Nephron progenitor cell (in vitro differentiated cells): ENCODE results near the gene CMIP.

Experiments used
- DNase-seq: peaks from one replicate; pipeline ENCODE4 v3.0.0; 2021
- H3K27ac Mint-ChIP-seq: 2 replicates; pipeline ENCODE4 v1.8.0; 2021; ENCODE audit warnings: mild to moderate bottlenecking, moderate library complexity, mixed read lengths
- H3K27me3 Mint-ChIP-seq: 2 replicates; pipeline ENCODE4 v1.8.0; 2021; ENCODE audit warnings: mild to moderate bottlenecking, low read depth, mixed read lengths; ENCODE audit not compliant: poor library complexity
- H3K36me3 Mint-ChIP-seq: 2 replicates; pipeline ENCODE4 v1.8.0; 2021; ENCODE audit warnings: low read depth, mixed read lengths
- H3K4me1 Mint-ChIP-seq: 2 replicates; pipeline ENCODE4 v1.8.0; 2021; ENCODE audit warnings: mixed read lengths
- H3K4me3 Mint-ChIP-seq: 2 replicates; pipeline ENCODE4 v1.8.0; 2021; ENCODE audit warnings: mild to moderate bottlenecking, moderate library complexity, mixed read lengths
- H3K9me3 Mint-ChIP-seq: 2 replicates; pipeline ENCODE4 v1.8.0; 2021; ENCODE audit warnings: mild to moderate bottlenecking, moderate library complexity, mixed read lengths
- TF ChIP-seq, protein P1 (sequence below): fragments of 200-600 bp; sonication (generic); IDR thresholded peaks from 2 replicates; pipeline ENCODE4 v1.5.0; 2021; ENCODE audit warnings: antibody characterized with exemption

The CMIP gene

DNA sequence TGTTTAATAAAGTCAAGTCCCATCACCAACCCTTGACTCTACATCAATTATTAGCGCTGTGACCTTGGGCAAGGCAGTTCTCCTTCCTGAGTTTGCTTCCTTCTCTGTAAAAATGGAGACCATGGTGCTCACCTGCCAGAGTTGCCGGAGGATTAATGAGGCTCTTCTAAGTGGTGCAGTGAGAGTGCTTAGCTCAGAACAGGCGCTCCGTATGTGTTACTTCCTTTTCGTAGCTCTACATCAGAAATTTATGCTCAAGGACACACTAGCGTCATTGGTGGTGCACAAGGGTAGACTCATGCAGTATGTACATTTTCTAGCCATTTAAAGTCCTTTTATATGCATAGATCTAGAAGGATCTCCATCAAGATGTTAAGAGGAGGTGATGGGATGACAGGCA is 17.4 kb upstream of the CMIP start:
- no peaks in the 10 kb centered on the region for H3K36me3 Mint-ChIP-seq
- no peak for DNase-seq
- H3K9me3 Mint-ChIP-seq: peaks cover 7% of the 10 kb centered on the region
- peaks cover 25% of the 10 kb centered on the region for H3K27me3 Mint-ChIP-seq
- TF ChIP-seq, protein P1, sequence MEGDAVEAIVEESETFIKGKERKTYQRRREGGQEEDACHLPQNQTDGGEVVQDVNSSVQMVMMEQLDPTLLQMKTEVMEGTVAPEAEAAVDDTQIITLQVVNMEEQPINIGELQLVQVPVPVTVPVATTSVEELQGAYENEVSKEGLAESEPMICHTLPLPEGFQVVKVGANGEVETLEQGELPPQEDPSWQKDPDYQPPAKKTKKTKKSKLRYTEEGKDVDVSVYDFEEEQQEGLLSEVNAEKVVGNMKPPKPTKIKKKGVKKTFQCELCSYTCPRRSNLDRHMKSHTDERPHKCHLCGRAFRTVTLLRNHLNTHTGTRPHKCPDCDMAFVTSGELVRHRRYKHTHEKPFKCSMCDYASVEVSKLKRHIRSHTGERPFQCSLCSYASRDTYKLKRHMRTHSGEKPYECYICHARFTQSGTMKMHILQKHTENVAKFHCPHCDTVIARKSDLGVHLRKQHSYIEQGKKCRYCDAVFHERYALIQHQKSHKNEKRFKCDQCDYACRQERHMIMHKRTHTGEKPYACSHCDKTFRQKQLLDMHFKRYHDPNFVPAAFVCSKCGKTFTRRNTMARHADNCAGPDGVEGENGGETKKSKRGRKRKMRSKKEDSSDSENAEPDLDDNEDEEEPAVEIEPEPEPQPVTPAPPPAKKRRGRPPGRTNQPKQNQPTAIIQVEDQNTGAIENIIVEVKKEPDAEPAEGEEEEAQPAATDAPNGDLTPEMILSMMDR: no peak
- H3K27ac Mint-ChIP-seq: no peak overlapping the region
- peaks cover 19% of the 10 kb centered on the region for H3K4me1 Mint-ChIP-seq
- no peak overlapping the region for H3K4me3 Mint-ChIP-seq

DNA sequence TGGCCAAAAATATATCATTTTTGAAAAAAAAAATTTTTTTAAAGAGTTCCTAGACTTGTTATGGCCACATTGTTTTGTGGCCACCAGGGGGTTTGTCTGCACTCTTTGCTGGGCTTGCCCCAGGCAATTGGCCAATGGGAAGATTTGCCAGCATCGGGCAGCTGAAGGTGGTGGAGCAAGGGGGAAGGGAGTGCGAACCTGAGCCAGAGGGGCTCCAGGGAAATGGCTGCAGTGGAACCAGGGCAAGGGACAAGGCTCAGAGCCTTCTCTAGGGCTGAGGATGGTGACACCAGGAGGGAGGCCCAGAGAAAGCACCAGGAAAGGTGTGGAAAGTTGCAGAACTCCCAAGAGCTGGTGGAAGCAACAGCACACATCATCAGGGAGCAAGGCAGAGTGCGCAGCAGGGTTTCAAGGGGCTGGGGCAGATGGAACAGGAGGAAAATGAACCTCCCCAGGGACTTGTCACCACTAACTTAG is 15.5 kb upstream of the CMIP start:
- no peak for DNase-seq
- H3K27me3 Mint-ChIP-seq: peaks cover 25% of the 10 kb centered on the region
- peaks cover 33% of the 10 kb centered on the region for H3K4me1 Mint-ChIP-seq
- H3K36me3 Mint-ChIP-seq: no peaks in the 10 kb centered on the region
- no peaks in the 10 kb centered on the region for H3K9me3 Mint-ChIP-seq
- H3K27ac Mint-ChIP-seq: no peak overlapping the region
- TF ChIP-seq, protein P1: peak; percentile 46
- H3K4me3 Mint-ChIP-seq: no peak overlapping the region

DNA sequence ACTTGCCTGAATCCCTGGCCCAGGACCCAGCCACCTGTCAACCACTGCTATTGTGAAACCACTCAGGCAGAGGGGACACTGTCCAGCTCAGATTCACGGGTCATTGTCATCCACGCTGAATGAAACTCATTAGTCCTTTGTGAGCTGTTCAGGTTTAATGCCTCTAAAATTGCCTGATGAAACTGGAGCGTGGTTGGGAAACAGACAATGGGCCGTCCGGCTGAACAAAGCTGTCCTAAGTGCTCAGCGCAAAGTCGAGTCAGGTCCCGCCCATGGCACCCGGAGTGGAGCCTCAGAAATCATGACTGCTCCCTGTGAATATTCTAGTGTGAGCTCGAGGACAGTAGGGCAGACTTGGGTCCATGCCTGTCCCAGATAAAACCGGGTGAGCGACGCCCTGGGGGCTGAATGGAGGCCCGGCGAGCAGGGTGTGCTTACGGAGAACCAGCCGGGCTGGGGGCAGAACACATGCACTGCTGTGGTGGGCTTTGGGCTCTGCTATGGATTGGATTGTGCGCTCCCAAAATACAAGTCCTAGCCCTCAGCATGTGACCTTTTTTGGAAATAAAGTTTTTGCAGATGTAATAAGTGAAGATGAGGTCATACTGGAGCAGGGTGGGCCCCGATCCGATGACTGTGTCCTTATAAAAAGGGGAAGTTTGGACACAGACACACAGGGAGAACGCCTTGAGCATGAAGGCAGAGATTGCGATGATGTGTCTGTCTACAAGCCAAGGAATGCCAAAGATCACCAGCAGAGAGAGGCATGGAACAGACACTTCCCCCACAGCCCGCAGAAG is 12.9 kb upstream of the CMIP start:
- Mint-ChIP-seq H3K27ac (peak overlapping the region; percentile 72), H3K4me3 (no peak overlapping the region), H3K4me1 (peaks cover 33% of the 10 kb centered on the region), H3K27me3 (peaks cover 23% of the 10 kb centered on the region), H3K9me3 (no peaks in the 10 kb centered on the region), H3K36me3 (no peaks in the 10 kb centered on the region)
- no peak for DNase-seq
- TF ChIP-seq, protein P1: no peak

DNA sequence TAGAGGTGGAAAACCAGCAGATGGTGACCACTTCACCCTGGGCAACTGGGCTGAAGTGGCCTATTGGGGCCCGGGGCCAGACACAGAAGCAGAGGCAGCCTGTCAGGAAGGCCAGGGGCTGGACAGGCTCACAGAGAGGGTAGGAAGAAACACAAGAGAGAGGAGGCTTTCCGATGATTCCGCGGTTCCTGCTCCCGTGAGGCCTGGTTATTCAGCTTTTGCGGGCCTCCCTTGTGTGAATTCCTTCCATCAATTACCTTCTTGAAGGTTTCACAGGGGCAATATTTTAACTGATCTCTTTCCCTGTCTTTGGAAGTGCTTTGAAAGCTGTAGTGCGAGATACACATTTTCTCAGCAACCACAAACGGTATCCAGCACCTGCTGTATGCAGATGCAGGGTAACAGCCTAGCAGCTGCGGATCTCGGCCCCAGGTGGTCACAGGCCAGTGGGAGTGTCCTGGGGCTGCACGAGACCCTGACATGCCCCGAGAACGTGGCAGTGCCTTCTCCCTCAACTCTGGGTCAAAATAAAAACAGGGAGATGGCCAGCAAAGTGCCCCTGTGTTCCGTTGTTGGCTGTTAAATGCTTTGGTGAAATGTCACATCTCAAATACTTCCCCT is 11.6 kb upstream of the CMIP start:
- DNase-seq: no peak
- TF ChIP-seq, protein P1: no peak
- Mint-ChIP-seq H3K36me3 (no peaks in the 10 kb centered on the region), H3K9me3 (no peaks in the 10 kb centered on the region), H3K4me1 (peaks cover 36% of the 10 kb centered on the region), H3K4me3 (no peak overlapping the region), H3K27ac (peak overlapping the region; percentile 85), H3K27me3 (peaks cover 20% of the 10 kb centered on the region)

DNA sequence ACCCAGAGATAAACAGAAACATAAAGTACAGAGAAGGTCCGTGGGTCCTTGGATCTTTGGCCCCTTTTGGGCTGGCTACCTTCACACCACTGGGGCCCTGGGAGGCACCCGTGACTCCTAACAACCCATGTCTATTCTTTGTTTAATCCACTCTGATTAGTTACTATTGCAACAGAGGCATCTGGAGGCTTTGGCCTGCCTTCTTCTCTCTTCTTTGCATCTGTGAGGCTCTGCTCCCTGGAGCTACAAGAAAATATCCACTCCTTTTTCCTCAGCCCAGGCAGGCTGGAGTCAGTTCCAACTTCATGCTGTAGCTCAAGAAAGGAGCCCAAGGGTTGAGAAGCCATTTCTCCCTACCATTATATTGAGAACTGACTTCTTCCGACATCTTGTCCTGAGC is 9.5 kb upstream of the CMIP start:
- DNase-seq: no peak
- Mint-ChIP-seq H3K27me3 (peaks cover 27% of the 10 kb centered on the region), H3K27ac (no peak overlapping the region), H3K4me3 (no peak overlapping the region), H3K4me1 (peaks cover 34% of the 10 kb centered on the region), H3K9me3 (no peaks in the 10 kb centered on the region), H3K36me3 (no peaks in the 10 kb centered on the region)
- TF ChIP-seq, protein P1: no peak
